ENCODE data around the gene VMP1. TPM values are rescaled to one million over a fixed set of nuclear protein-coding genes. Genes with fewer than 3 reads are reported as not detected.
"Not testable (repeated sequence)": the region's sequence is repeated elsewhere in the genome, so short reads cannot be mapped to it uniquely, and the experiment has no call there.

The VMP1 gene
- polyA plus RNA-seq, 2 of the 4 experiments (the other 2 are of a cell fraction): 395 to 726 TPM

DNA sequence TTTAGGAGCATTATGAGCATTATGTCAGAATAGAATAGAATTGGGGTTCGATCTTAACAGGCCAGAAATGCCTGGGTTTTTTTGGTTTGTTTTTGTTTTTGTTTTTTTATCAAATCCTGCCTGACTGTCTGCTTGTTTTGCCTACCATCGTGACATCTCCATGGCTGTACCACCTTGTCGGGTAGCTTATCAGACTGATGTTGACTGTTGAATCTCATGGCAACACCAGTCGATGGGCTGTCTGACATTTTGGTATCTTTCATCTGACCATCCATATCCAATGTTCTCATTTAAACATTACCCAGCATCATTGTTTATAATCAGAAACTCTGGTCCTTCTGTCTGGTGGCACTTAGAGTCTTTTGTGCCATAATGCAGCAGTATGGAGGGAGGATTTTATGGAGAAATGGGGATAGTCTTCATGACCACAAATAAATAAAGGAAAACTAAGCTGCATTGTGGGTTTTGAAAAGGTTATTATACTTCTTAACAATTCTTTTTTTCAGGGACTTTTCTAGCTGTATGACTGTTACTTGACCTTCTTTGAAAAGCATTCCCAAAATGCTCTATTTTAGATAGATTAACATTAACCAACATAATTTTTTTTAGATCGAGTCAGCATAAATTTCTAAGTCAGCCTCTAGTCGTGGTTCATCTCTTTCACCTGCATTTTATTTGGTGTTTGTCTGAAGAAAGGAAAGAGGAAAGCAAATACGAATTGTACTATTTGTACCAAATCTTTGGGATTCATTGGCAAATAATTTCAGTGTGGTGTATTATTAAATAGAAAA lies 133.8 kb downstream of the VMP1 start:
- H3K4me1 ChIP-seq: peaks cover 32% of the 10 kb centered on the region
- H3K4me3 ChIP-seq: peak overlapping the region; percentile 57
- not testable (repeated sequence) for FAIRE-seq, ATAC-seq, H3K9me3 ChIP-seq
- ChIA-PET POLR2A (interaction anchor here (1.2 to 13.6 kb wide), 10 partner anchors 12 to 90 kb away, joined by 3 to 610 read pairs (median 21); no protein-coding TSS in a partner anchor), CTCF (interaction anchor here (0.7 to 12.7 kb wide), 7 partner anchors 12 to 91 kb away, joined by 3 to 244 read pairs (median 4); no protein-coding TSS in a partner anchor)
- DNase-seq (ENCODE audit: low read depth in 1 of 2, low spot score in 1 of 2): peak in 1 of 2 experiments; percentile 78
- TF ChIP-seq, protein P1, sequence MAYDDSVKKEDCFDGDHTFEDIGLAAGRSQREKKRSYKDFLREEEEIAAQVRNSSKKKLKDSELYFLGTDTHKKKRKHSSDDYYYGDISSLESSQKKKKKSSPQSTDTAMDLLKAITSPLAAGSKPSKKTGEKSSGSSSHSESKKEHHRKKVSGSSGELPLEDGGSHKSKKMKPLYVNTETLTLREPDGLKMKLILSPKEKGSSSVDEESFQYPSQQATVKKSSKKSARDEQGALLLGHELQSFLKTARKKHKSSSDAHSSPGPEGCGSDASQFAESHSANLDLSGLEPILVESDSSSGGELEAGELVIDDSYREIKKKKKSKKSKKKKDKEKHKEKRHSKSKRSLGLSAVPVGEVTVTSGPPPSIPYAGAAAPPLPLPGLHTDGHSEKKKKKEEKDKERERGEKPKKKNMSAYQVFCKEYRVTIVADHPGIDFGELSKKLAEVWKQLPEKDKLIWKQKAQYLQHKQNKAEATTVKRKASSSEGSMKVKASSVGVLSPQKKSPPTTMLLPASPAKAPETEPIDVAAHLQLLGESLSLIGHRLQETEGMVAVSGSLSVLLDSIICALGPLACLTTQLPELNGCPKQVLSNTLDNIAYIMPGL (CRISPR knock-in tag; IDR thresholded peaks at IDR 0.05; ENCODE audit: borderline replicate concordance): peak; percentile 28; the same call in 1 of the 2 replicates
- TF ChIP-seq MAFK (IDR thresholded peaks at IDR 0.05; ENCODE audit: partially characterized antibody) (peak; percentile 93), TFCP2L1 (CRISPR knock-in tag; IDR thresholded peaks at IDR 0.05) (peak; percentile 97), JUN (IDR thresholded peaks at IDR 0.05) (peak; percentile 26 to 97; a peak in 3 of 5 replicates), RAD21 (conservative IDR thresholded peaks at IDR 0.05 in 1 of 2, IDR thresholded peaks at IDR 0.05 in 1 of 2) (peak; percentile 5 to 9; a peak in 2 of 5 replicates), GATA3 (IDR thresholded peaks at IDR 0.05; ENCODE audit: borderline replicate concordance) (peak; percentile 63; the same call in 1 of the 2 replicates), EHF (CRISPR knock-in tag; IDR thresholded peaks at IDR 0.05) (peak; percentile 52; the same call in 1 of the 2 replicates), POLR2AphosphoS2 (conservative IDR thresholded peaks at IDR 0.05; ENCODE audit: low read length) (peak; percentile 22; the same call in 1 of the 2 replicates), FOSB (CRISPR knock-in tag; IDR thresholded peaks at IDR 0.05) (peak; percentile 91), TP53 (CRISPR knock-in tag; IDR thresholded peaks at IDR 0.05) (peak; percentile 95), HOXA7 (CRISPR knock-in tag; IDR thresholded peaks at IDR 0.05) (peak; percentile 82; the same call in 1 of the 2 replicates)
- TF ChIP-seq, protein P2, sequence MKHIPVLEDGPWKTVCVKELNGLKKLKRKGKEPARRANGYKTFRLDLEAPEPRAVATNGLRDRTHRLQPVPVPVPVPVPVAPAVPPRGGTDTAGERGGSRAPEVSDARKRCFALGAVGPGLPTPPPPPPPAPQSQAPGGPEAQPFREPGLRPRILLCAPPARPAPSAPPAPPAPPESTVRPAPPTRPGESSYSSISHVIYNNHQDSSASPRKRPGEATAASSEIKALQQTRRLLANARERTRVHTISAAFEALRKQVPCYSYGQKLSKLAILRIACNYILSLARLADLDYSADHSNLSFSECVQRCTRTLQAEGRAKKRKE (CRISPR knock-in tag; IDR thresholded peaks at IDR 0.05; ENCODE audit: low read depth): peak; percentile 10; the same call in 1 of the 2 replicates
- WGBS (ENCODE audit: missing lambda C conversion rate): under 1% methylated on average over 7 of the region's 7 CpGs
- peak overlapping the region; percentile 76 for H3K4me2 ChIP-seq
- peak overlapping the region; percentile 91 to 96 for H3K27ac ChIP-seq

DNA sequence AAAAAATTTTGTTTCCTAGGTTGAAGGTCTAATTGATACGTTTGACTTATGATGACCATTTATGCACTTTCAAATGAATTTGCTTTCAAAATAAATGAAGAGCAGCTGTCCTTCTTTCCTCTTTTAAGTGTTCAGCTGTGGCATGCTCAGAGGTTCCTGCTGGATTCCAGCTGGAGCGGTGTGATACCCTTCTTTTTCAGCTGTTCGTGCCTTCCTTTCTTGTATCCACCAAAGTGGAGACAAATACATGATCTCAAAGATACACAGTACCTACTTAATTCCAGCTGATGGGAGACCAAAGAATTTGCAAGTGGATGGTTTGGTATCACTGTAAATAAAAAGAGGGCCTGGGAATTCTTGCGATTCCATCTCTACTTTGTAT lies 134.4 kb downstream of the VMP1 start:
- DNase-seq (ENCODE audit: low read depth in 1 of 2, low spot score in 1 of 2); H3K9me3 ChIP-seq; ATAC-seq; FAIRE-seq: not testable (repeated sequence)
- TF ChIP-seq POLR2AphosphoS2 (conservative IDR thresholded peaks at IDR 0.05; ENCODE audit: low read length) (peak; percentile 9; the same call in 1 of the 2 replicates), FOXS1 (CRISPR knock-in tag; IDR thresholded peaks at IDR 0.05) (0 out of 2 replicates have a peak, but pooled peaks have one; percentile 77)
- Histone ChIP-seq H3K27ac (peak overlapping the region; percentile 91 to 96), H3K4me3 (peak overlapping the region; percentile 57), H3K4me1 (peaks cover 29% of the 10 kb centered on the region), H3K4me2 (peak overlapping the region; percentile 76)
- POLR2A ChIA-PET: interaction anchor here (1.3 to 13.6 kb wide), 9 partner anchors 13 to 90 kb away, joined by 3 to 610 read pairs (median 31); no protein-coding TSS in a partner anchor
- under 1% methylated on average over 4 of the region's 4 CpGs for WGBS (ENCODE audit: missing lambda C conversion rate)
- CTCF ChIA-PET: interaction anchor here (1.3 to 12.7 kb wide), 4 partner anchors 11 to 92 kb away, joined by 3 to 244 read pairs (median 6); no protein-coding TSS in a partner anchor

- ATAC-seq (peak; percentile 42 to 55), FAIRE-seq (no peak), DNase-seq (ENCODE audit: low read depth in 1 of 2, low spot score in 1 of 2) (peak; percentile 70 to 98)
- peak overlapping the region; percentile 76 for H3K4me2 ChIP-seq
- peaks cover 37% of the 10 kb centered on the region for H3K4me1 ChIP-seq
- no peaks in the 10 kb centered on the region for H3K9me3 ChIP-seq
- 1% methylated on average over 13 of the region's 13 CpGs for WGBS (ENCODE audit: missing lambda C conversion rate)
- ChIA-PET POLR2A (interaction anchor here (0.5 to 13.6 kb wide), 29 partner anchors 14 to 514 kb away, joined by 3 to 610 read pairs (median 5); partner anchors contain the start of genes PTRH2, RPS6KB1, TUBD1 and VMP1), CTCF (interaction anchor here (12.7 kb wide), 1 partner anchor 93 kb away, joined by 244 read pairs; no protein-coding TSS in a partner anchor)
- peak overlapping the region; percentile 91 to 96 for H3K27ac ChIP-seq
- H3K4me3 ChIP-seq: peak overlapping the region; percentile 57
- TF ChIP-seq KDM5A (IDR thresholded peaks at IDR 0.05): no peak
- TF ChIP-seq ZC3H11A (IDR thresholded peaks at IDR 0.05): no peak
- TF ChIP-seq FOSL2 (IDR thresholded peaks at IDR 0.05): peak; percentile 74
- peak; percentile 99 for TF ChIP-seq FOSL2 (CRISPR knock-in tag; IDR thresholded peaks at IDR 0.05)
- TF ChIP-seq EP300 (IDR thresholded peaks at IDR 0.05): peak; percentile 56 to 66; a peak in 3 of 5 replicates
- no peak for TF ChIP-seq CBX2 (IDR thresholded peaks at IDR 0.05; ENCODE audit: borderline replicate concordance, low read depth)
- no peak for TF ChIP-seq HDAC2 (IDR thresholded peaks at IDR 0.05)
- peak; percentile 100 for TF ChIP-seq POLR2AphosphoS2 (conservative IDR thresholded peaks at IDR 0.05; ENCODE audit: low read length)
- TF ChIP-seq, protein P3, sequence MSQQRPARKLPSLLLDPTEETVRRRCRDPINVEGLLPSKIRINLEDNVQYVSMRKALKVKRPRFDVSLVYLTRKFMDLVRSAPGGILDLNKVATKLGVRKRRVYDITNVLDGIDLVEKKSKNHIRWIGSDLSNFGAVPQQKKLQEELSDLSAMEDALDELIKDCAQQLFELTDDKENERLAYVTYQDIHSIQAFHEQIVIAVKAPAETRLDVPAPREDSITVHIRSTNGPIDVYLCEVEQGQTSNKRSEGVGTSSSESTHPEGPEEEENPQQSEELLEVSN (IDR thresholded peaks at IDR 0.05; ENCODE audit: borderline replicate concordance, low read depth): peak; percentile 55; the same call in 1 of the 2 replicates
- TF ChIP-seq ZFP36 (IDR thresholded peaks at IDR 0.05; ENCODE audit: borderline replicate concordance, partially characterized antibody): no peak
- TF ChIP-seq, protein P4, sequence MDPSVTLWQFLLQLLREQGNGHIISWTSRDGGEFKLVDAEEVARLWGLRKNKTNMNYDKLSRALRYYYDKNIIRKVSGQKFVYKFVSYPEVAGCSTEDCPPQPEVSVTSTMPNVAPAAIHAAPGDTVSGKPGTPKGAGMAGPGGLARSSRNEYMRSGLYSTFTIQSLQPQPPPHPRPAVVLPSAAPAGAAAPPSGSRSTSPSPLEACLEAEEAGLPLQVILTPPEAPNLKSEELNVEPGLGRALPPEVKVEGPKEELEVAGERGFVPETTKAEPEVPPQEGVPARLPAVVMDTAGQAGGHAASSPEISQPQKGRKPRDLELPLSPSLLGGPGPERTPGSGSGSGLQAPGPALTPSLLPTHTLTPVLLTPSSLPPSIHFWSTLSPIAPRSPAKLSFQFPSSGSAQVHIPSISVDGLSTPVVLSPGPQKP (IDR thresholded peaks at IDR 0.05; ENCODE audit: low read depth, low read length): no peak
- peak in 1 of 2 experiments; percentile 38; a peak in 1 of 4 replicates for TF ChIP-seq CEBPB (IDR thresholded peaks at IDR 0.05)
- no peak for TF ChIP-seq NPAS2 (CRISPR knock-in tag; IDR thresholded peaks at IDR 0.05; ENCODE audit: borderline replicate concordance)
Measured at GRCh38 chr17:59842901-59843652, 135.6 kb downstream of the VMP1 start.
